Renal cortex interstitium (tissue), 11 donors: ENCODE results near the gene OMG. TPM values are rescaled to one million over a fixed set of nuclear protein-coding genes. Genes with fewer than 3 reads are reported as not detected.
"Not testable (repeated sequence)": the region's sequence is repeated elsewhere in the genome, so short reads cannot be mapped to it uniquely, and the experiment has no call there.

Experiments
- DNase-seq, 11 donors: peaks; one replicate each; pipeline ENCODE4 v3.0.0-alpha.2; 2013; ENCODE audit warnings: low read depth in 9 of 11, low spot score in 4 of 11; ENCODE audit errors: extremely low read depth in 1 of 11
- polyA plus RNA-seq, 3 donors: library from polyadenylated mRNA; unstranded; fragments of 120-200 nt; gene quantifications; one replicate each; pipeline ENCODE4 v1.2.1, GENCODE V29; 2013; ENCODE audit not compliant: insufficient read length in 3 of 3

Gene OMG
- polyA plus RNA-seq, 3 donors = 0.11 to 0.17 (median 0.12) TPM

GRCh38 chr17:31272803-31273202 is 24.2 kb downstream of the OMG start:
- no peak for DNase-seq

- no peak for DNase-seq
These were observed 24.8 kb downstream of the OMG start for GRCh38 chr17:31272236-31272635.

DNA sequence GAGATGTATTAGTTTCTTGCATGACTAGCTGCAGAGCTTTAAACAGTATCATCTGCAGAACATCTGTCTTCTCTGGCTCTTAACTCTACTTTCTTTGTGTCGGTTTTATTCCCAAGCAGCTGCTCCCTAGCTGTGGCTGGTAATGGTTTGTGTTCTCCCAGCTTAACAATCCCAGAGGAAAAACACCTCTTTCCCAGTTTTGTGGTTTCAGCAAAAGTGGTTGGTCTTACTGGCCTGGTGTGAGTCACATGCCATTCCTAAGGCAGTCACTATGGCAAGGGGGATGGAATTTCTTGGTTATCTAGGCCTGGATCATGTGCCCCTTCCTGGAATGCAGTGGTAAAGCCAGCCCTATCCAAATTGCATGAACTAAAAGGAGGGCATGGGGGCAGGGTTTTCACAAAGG is 27.5 kb downstream of the OMG start:
- peak in 4 of 11 donors; percentile 7 to 14 (median 8) for DNase-seq

DNA sequence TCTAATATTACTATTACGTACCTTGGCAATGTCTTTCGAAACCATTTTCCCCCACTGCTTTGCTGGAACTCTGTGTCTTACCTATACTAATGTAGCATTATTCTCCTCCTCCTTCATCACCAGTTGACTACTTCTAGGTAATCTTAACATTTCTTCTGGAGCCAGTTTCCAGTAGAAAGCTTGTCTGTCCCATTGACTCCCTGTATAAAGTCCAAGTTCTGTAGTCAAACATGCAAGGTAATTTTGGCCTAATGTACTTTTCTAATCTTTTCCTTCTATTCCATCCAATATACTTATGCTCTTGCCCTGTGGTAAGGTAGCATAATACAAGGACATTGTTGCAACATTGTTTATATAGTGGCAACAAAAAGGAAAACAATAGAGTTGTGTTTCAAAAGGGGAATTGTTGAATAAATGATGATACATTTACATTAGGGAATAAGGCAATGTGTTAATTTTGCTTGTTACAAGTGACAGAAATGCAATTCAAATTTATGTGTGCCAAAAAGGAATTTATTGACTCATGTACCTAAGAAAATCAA is 27.9 kb downstream of the OMG start:
- no peak for DNase-seq

- DNase-seq = no peak
These were observed 31.0 kb downstream of the OMG start for GRCh38 chr17:31266042-31266441.

- not testable (repeated sequence) for DNase-seq
These were observed 34.1 kb downstream of the OMG start for GRCh38 chr17:31262923-31263322.

DNA sequence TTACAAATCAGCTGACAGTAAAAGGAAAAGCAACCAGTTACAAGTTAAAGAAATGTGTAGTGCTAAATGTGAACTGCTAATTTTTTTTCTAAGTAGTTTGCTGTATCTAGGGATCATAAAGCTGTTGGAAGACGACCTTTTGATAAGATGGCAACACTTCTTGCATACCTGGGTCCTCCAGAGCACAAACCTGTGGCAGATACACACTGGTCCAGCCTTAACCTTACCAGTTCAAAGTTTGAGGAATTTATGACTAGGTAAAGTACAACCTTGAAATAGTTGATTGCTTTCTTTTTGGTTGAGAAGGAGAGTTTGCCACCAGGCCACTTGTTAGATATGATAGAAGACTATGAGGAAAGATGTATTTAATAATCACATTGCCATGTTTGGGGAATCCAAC is 35.4 kb downstream of the OMG start:
- DNase-seq = no peak

GRCh38 chr17:31260151-31260550 is 36.9 kb downstream of the OMG start:
- no peak for DNase-seq

GRCh38 chr17:31256936-31257335 is 40.1 kb downstream of the OMG start:
- no peak for DNase-seq

GRCh38 chr17:31254654-31255053 is 42.4 kb downstream of the OMG start:
- DNase-seq = no peak

GRCh38 chr17:31252741-31253140 is 44.3 kb downstream of the OMG start:
- DNase-seq = no peak

DNA sequence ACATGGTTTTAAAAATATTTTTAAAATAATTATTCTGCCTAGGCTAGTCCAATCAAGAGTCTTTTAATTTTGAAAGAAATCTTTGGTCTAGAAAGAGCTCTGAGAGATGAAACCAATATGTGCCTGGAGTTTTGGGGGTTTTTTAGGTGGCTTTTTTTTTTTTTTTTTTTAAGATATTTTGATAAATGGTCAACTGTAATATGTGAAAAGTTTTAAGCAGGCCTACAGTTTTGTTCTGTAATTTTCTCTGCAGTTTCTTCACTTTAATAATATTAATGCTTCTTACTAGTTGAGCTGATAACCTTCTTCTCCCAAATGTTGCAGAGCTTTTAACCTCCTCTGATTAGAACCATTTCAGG is 45.1 kb downstream of the OMG start:
- no peak for DNase-seq

DNA sequence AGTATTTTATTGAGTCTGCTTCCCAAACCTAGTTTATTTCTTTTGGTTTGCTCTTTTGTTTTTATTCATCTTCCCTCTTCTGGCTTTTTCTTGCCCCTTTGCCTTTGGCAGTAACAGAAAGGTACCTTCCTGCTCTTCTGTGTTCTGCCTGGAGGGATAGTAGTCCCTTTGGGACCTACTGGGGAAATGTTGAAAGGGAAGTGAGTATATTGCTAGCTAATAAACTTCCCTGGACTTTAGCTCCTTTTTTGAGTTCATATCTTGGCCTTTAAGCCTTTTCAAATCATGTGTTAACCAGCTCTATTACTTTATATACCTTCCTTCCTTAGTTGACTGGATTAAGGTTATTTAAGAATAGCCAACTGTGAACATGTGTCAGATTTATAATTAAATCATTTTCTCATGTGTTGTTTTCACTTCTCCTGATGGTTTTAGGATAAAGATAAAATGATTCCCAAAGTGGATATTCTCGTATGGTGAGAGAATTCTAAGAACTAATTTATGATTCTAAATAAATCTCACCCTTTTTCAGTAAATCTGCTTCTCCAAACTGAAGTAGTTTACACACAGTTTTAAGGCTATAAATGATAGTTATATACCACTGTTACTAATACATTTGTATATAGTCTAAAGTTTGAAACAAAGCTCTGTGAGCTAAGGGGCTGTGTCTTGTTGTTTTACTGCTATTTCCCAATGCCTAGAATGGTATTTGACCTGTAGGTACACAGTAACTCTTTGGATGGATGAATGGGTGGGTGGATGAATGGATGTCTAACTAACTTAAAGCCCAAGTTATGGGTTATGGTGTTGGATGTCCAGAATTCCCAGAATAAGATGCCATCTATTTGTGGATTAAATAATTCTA is 45.7 kb downstream of the OMG start:
- no peak for DNase-seq

GRCh38 chr17:31250229-31250628 is 46.8 kb downstream of the OMG start:
- no peak for DNase-seq

DNA sequence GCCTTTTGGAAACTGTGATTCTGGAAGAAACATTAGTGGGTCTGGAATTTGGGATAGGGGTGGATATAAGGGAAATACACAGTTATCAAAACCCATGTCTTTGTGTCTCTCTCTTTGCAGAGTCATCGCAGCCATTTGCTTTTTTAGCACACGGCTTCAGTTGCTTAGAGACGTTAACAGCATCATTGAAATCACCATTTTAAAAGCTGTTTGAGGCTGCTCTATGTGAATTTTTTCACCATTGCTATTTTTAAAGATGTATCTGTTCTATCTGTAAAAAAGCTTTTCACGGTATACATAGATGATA is 47.3 kb downstream of the OMG start:
- no peak for DNase-seq

GRCh38 chr17:31248986-31249834 is 47.8 kb downstream of the OMG start:
- DNase-seq = no peak
